ENCODE results near the gene ASTN2. TPM values are rescaled to one million over a fixed set of nuclear protein-coding genes. Genes with fewer than 3 reads are reported as not detected.

The ASTN2 gene
- total and polyA plus RNA-seq, 9 donors, result 1.8 to 6.4 (median 3.2) TPM

GRCh38 chr9:117013440-117013995 is 401.3 kb downstream of the ASTN2 start:
- 71 to 78% (median 72%) methylated on average over 4 of the region's 4 CpGs for WGBS, 3 donors
- intact Hi-C loops (cut with DNase I), result no loop called here
- no peak overlapping the region for H3K4me3 ChIP-seq
- no peak for TF ChIP-seq EP300 (IDR thresholded peaks at IDR 0.05)
- TF ChIP-seq POLR2A (IDR thresholded peaks at IDR 0.05), result no peak
- TF ChIP-seq CTCF (IDR thresholded peaks at IDR 0.05), result no peak
- H3K27me3 ChIP-seq, result no peaks in the 10 kb centered on the region
- DNase-seq, result no peak
- H3K27ac ChIP-seq, result no peak overlapping the region
- no peaks in the 10 kb centered on the region for H3K9me3 ChIP-seq
- H3K36me3 ChIP-seq, result no peaks in the 10 kb centered on the region
- no peaks in the 10 kb centered on the region for H3K4me1 ChIP-seq (ENCODE audit: insufficient read depth)

- DNase-seq, result no peak
- Histone ChIP-seq H3K27ac (no peak overlapping the region), H3K9me3 (no peaks in the 10 kb centered on the region), H3K27me3 (no peaks in the 10 kb centered on the region), H3K36me3 (no peaks in the 10 kb centered on the region), H3K4me1 (ENCODE audit: insufficient read depth) (no peaks in the 10 kb centered on the region), H3K4me3 (no peak overlapping the region)
- intact Hi-C loops (cut with DNase I), result no loop called here
- no peak for TF ChIP-seq POLR2A (IDR thresholded peaks at IDR 0.05)
- TF ChIP-seq CTCF (IDR thresholded peaks at IDR 0.05), result no peak
- no peak for TF ChIP-seq EP300 (IDR thresholded peaks at IDR 0.05)
Observed at GRCh38 chr9:117010061-117010460, 404.8 kb downstream of the ASTN2 start.

- H3K9me3 ChIP-seq, result no peaks in the 10 kb centered on the region
- no peak for TF ChIP-seq POLR2A (IDR thresholded peaks at IDR 0.05)
- TF ChIP-seq CTCF (IDR thresholded peaks at IDR 0.05), result no peak
- TF ChIP-seq EP300 (IDR thresholded peaks at IDR 0.05), result no peak
- DNase-seq, result no peak
- 72 to 83% (median 77%) methylated on average over 2 of the region's 2 CpGs for WGBS, 3 donors
- no peak overlapping the region for H3K4me3 ChIP-seq
- H3K4me1 ChIP-seq (ENCODE audit: insufficient read depth), result no peaks in the 10 kb centered on the region
- no peaks in the 10 kb centered on the region for H3K27me3 ChIP-seq
- intact Hi-C loops (cut with DNase I), result no loop called here
- H3K27ac ChIP-seq, result no peak overlapping the region
- H3K36me3 ChIP-seq, result no peaks in the 10 kb centered on the region
Observed at GRCh38 chr9:117008876-117009275, 406.0 kb downstream of the ASTN2 start.

- H3K27me3 ChIP-seq, result no peaks in the 10 kb centered on the region
- no peak overlapping the region for H3K4me3 ChIP-seq
- H3K27ac ChIP-seq, result no peak overlapping the region
- no peaks in the 10 kb centered on the region for H3K9me3 ChIP-seq
- no peaks in the 10 kb centered on the region for H3K36me3 ChIP-seq
- no peaks in the 10 kb centered on the region for H3K4me1 ChIP-seq (ENCODE audit: insufficient read depth)
- intact Hi-C loops (cut with DNase I), result no loop called here
- TF ChIP-seq EP300 (IDR thresholded peaks at IDR 0.05) (no peak), POLR2A (IDR thresholded peaks at IDR 0.05) (no peak), CTCF (IDR thresholded peaks at IDR 0.05) (no peak)
- DNase-seq, result no peak
Observed at GRCh38 chr9:117008461-117008860, 406.4 kb downstream of the ASTN2 start.
